Endothelial cell of umbilical vein (primary cell): Measurements from ENCODE around the gene CMTR1. TPM values are rescaled to one million over a fixed set of nuclear protein-coding genes. Genes with fewer than 3 reads are reported as not detected.

Source experiments
- BruUV-seq: library from RNA; stranded (reverse); fragments of 400-500 nt; replicated peaks from 2 replicates; lab custom pipeline; 2021; lab: Mats Ljungman, UMichigan
- CTCF ChIA-PET: fragments of 300-600, 350-600 bp; sonication (Branson Sonifier 250); formaldehyde crosslinking; loops from one replicate; lab custom pipeline; 2021; ENCODE audit warnings: antibody characterized with exemption, inconsistent platforms; lab: Charles Lee
- POLR2A ChIA-PET: fragments of 300-600, 350-600 bp; sonication (Branson Sonifier 250); formaldehyde crosslinking; loops from one replicate; lab custom pipeline; 2021; ENCODE audit warnings: antibody characterized with exemption, inconsistent platforms; lab: Charles Lee
- DNase-seq: peaks from one replicate; pipeline ENCODE4 v3.0.0-alpha.2; 2011; ENCODE audit warnings: low read depth, low spot score
- FAIRE-seq: peaks from 2 replicates; lab custom pipeline; 2011; peaks lifted over from hg19 to GRCh38; lab: Jason Lieb, UNC
- H2AFZ ChIP-seq: 2 replicates; pipeline ENCODE4 v1.6.0; 2012; ENCODE audit warnings: low read depth, low read length, control low read depth, inconsistent platforms
- H3K27ac ChIP-seq: 2 replicates; pipeline ENCODE4 v1.5.1; 2011; ENCODE audit warnings: low read depth, mild to moderate bottlenecking, control low read depth, low read length, moderate library complexity; ENCODE audit not compliant: insufficient read depth
- H3K27me3 ChIP-seq, 2 experiments: 2 replicates each; pipeline versions ENCODE4 v1.6.0 to v1.6.1; 2011; ENCODE audit warnings: low read length in 2 of 2, mixed read lengths in 1 of 2; ENCODE audit not compliant: control insufficient read depth in 2 of 2, insufficient read depth in 2 of 2
- H3K36me3 ChIP-seq, 2 experiments: 2 replicates in 1 of 2; 3 replicates in 1 of 2; pipeline ENCODE4 v1.5.1; 2011; ENCODE audit warnings: low read length in 2 of 2, mild to moderate bottlenecking in 1 of 2, moderate library complexity in 1 of 2; ENCODE audit not compliant: control insufficient read depth in 2 of 2, insufficient read depth in 2 of 2; ENCODE audit errors: extremely low read depth in 1 of 2
- H3K4me1 ChIP-seq: 3 replicates; pipeline ENCODE4 v1.5.1; 2011; ENCODE audit warnings: mild to moderate bottlenecking, low read length; ENCODE audit not compliant: control insufficient read depth, insufficient read depth; ENCODE audit errors: extremely low read depth
- H3K4me2 ChIP-seq: 2 replicates; pipeline ENCODE4 v1.6.1; 2011; ENCODE audit warnings: low read length, control low read depth, mixed read lengths; ENCODE audit not compliant: insufficient read depth
- H3K4me3 ChIP-seq, 3 experiments: fragments of 200-600 bp in 1 of 3; sonication (generic), shearing (Covaris generic) in 1 of 3; replicated peaks in 1 of 3; 2 replicates each; pipeline ENCODE4 v1.5.1; 2011 to 2016; ENCODE audit warnings: control low read depth in 3 of 3, low read length in 3 of 3, mild to moderate bottlenecking in 2 of 3, inconsistent platforms in 1 of 3, low read depth in 1 of 3, moderate library complexity in 1 of 3; ENCODE audit not compliant: insufficient read depth in 1 of 3
- H3K79me2 ChIP-seq: 2 replicates; pipeline ENCODE4 v1.6.0; 2012; ENCODE audit warnings: low read length, inconsistent platforms; ENCODE audit not compliant: control insufficient read depth, insufficient read depth
- H3K9ac ChIP-seq: replicated peaks from 2 replicates; pipeline ENCODE3; 2011; ENCODE audit warnings: low read length, control low read depth; ENCODE audit not compliant: insufficient read depth; ENCODE audit errors: extremely low read depth
- H3K9me1 ChIP-seq: replicated peaks from 3 replicates; pipeline ENCODE4 v1.6.0; 2011; ENCODE audit warnings: mild to moderate bottlenecking, low read length; ENCODE audit not compliant: control insufficient read depth, insufficient read depth; ENCODE audit errors: extremely low read depth
- H3K9me3 ChIP-seq: replicated peaks from 2 replicates; pipeline ENCODE4 v1.5.1; 2012; ENCODE audit warnings: low read length, inconsistent platforms; ENCODE audit not compliant: control insufficient read depth, insufficient read depth
- H4K20me1 ChIP-seq: replicated peaks from 2 replicates; pipeline ENCODE3; 2011; ENCODE audit warnings: mild to moderate bottlenecking, low read length; ENCODE audit not compliant: control insufficient read depth, insufficient read depth; ENCODE audit errors: extremely low read depth
- CTCF ChIP-seq, 2 donors: IDR thresholded peaks; 1 replicate in 1 of 2; 2 replicates in 1 of 2; pipeline ENCODE4 v1.5.1; 2011; ENCODE audit warnings: low read length in 2 of 2, mild to moderate bottlenecking in 2 of 2, moderate library complexity in 2 of 2, control low read depth in 1 of 2, inconsistent platforms in 1 of 2, low read depth in 1 of 2; ENCODE audit not compliant: insufficient read depth in 1 of 2; ENCODE audit errors: extremely low read depth in 1 of 2
- EZH2 ChIP-seq: IDR thresholded peaks from 2 replicates; pipeline ENCODE4 v1.6.1; 2012; ENCODE audit warnings: borderline replicate concordance, low read depth, mild to moderate bottlenecking, moderate library complexity, low read length, inconsistent platforms; ENCODE audit not compliant: severe bottlenecking
- FOS ChIP-seq: IDR thresholded peaks from 2 replicates; pipeline ENCODE4 v1.6.1; 2011; ENCODE audit warnings: mild to moderate bottlenecking, low read length, moderate library complexity, borderline replicate concordance; ENCODE audit not compliant: insufficient read depth
- GATA2 ChIP-seq: IDR thresholded peaks from 2 replicates; pipeline ENCODE4 v1.7.0; 2011; ENCODE audit warnings: low read depth, mild to moderate bottlenecking, moderate library complexity, mixed read lengths, low read length; ENCODE audit not compliant: insufficient read length, insufficient read depth
- JUN ChIP-seq: IDR thresholded peaks from 2 replicates; pipeline ENCODE4 v1.6.1; 2011; ENCODE audit warnings: borderline replicate concordance, low read depth; ENCODE audit not compliant: insufficient read length, insufficient read depth
- MAX ChIP-seq: IDR thresholded peaks from 2 replicates; pipeline ENCODE4 v1.6.1; 2011; ENCODE audit not compliant: insufficient read depth, insufficient read length
- MYC ChIP-seq: IDR thresholded peaks from one replicate; pipeline ENCODE4 v1.6.1; 2011; ENCODE audit warnings: mild to moderate bottlenecking, low read depth, low read length
- POLR2A ChIP-seq: IDR thresholded peaks from 2 replicates; pipeline ENCODE4 v1.6.1; 2012; ENCODE audit warnings: low read depth, mild to moderate bottlenecking, control low read depth, low read length
- POLR2AphosphoS5 ChIP-seq: IDR thresholded peaks from 2 replicates; pipeline ENCODE4 v1.6.1; 2012; ENCODE audit warnings: low read depth, mild to moderate bottlenecking, control low read depth, low read length, moderate library complexity; ENCODE audit not compliant: insufficient read depth
- dilution Hi-C: fragments of 300-500 bp; cut with MboI; formaldehyde crosslinking; loops from one replicate; pipeline ENCODE4 v1.15.0; 2019; ENCODE audit warnings: low sequenced_read_pairs; ENCODE audit not compliant: extremely low pct_ligation_motif_present
- intact Hi-C: fragments of 100-400 bp; cut with micrococcal nuclease; formaldehyde crosslinking; loops from one replicate; pipeline ENCODE4 v1.10.0; 2022
- polyA plus RNA-seq, 4 experiments: library from polyadenylated mRNA; depleted of rRNA in 3 of 4; stranded (reverse) in 3 of 4; unstranded in 1 of 4; fragments of >200 nt; gene quantifications; 2 replicates each; pipeline versions ENCODE4 v1.2.1 to v1.2.3, GENCODE V29; 2011 to 2012; ENCODE audit warnings: missing spikeins in 1 of 4
- total RNA-seq: library from RNA; stranded (reverse); gene quantifications from 2 replicates; pipeline ENCODE4 v1.2.3, GENCODE V29; 2021

CMTR1 gene
- total and polyA plus RNA-seq, 2 donors (not counting 3 experiments of a cell fraction or from before 2014, with no cell fraction given): 19.5 to 38.0 TPM

GRCh38 chr6:37492236-37492972 is 59.4 kb downstream of the CMTR1 start:
- Histone ChIP-seq H2AFZ (no peak overlapping the region), H3K4me1 (no peaks in the 10 kb centered on the region), H3K4me2 (no peak overlapping the region), H3K9me1 (no peaks in the 10 kb centered on the region), H3K9ac (no peak overlapping the region), H3K4me3 (no peak overlapping the region), H3K36me3 (peaks cover 0 to 2% of the 10 kb centered on the region in 2 experiments), H3K27ac (no peak overlapping the region), H3K79me2 (no peaks in the 10 kb centered on the region), H3K27me3 (no peaks in the 10 kb centered on the region), H4K20me1 (no peaks in the 10 kb centered on the region), H3K9me3 (no peaks in the 10 kb centered on the region)
- no TSS peak for BruUV-seq
- DNase-seq (no peak), FAIRE-seq (no peak)
- ChIA-PET POLR2A (no interaction called here), CTCF (interaction anchor here (0.9 to 4.6 kb wide), 3 partner anchors 8 to 200 kb away, joined by 3 to 18 read pairs (median 3); partner anchors contain the start of gene CCDC167)
- TF ChIP-seq FOS (no peak), POLR2A (no peak), GATA2 (no peak), JUN (no peak), EZH2 (no peak), MYC (no peak), POLR2AphosphoS5 (no peak), MAX (no peak), CTCF (IDR thresholded peaks at IDR 0.05; ENCODE audit: extremely low read depth in 1 of 2, insufficient read depth in 1 of 2, low read depth in 1 of 2, low read length in 2 of 2) (no peak)
- dilution Hi-C loops: no loop called here
- intact Hi-C loops: no loop called here
